H9 (cell line): Measurements from ENCODE around the gene CORO2B. TPM values are rescaled to one million over a fixed set of nuclear protein-coding genes. Genes with fewer than 3 reads are reported as not detected.

Source experiments
- DNase-seq: peaks from one replicate; pipeline ENCODE4 v3.0.0-alpha.2; 2017
- H2AFZ ChIP-seq: one replicate; pipeline ENCODE4 v1.6.1; 2013; ENCODE audit warnings: mild to moderate bottlenecking, low read length, control low read depth, moderate library complexity
- H2AK5ac ChIP-seq: 2 replicates; pipeline ENCODE4 v1.6.1; 2013; ENCODE audit warnings: low read length, control low read depth, mixed read lengths; ENCODE audit not compliant: insufficient read length
- H2BK120ac ChIP-seq: one replicate; pipeline ENCODE4 v1.6.1; 2013; ENCODE audit warnings: low read depth, mild to moderate bottlenecking, low read length, control low read depth, inconsistent platforms; ENCODE audit not compliant: poor library complexity, severe bottlenecking
- H2BK12ac ChIP-seq: 2 replicates; pipeline ENCODE4 v1.6.1; 2013; ENCODE audit warnings: low read length, control low read depth, mixed read lengths, low read depth; ENCODE audit not compliant: insufficient read length
- H2BK15ac ChIP-seq: 2 replicates; pipeline ENCODE4 v1.6.1; 2013; ENCODE audit warnings: low read depth, low read length, control low read depth
- H2BK20ac ChIP-seq: one replicate; pipeline ENCODE4 v1.6.1; 2013; ENCODE audit warnings: low read depth, mild to moderate bottlenecking, low read length, control low read depth, inconsistent platforms; ENCODE audit not compliant: poor library complexity, severe bottlenecking
- H2BK5ac ChIP-seq: 2 replicates; pipeline ENCODE4 v1.6.1; 2013; ENCODE audit warnings: low read length, control low read depth, mixed read lengths; ENCODE audit not compliant: insufficient read length
- H3K14ac ChIP-seq: 2 replicates; pipeline ENCODE4 v1.6.1; 2013; ENCODE audit warnings: low read length, control low read depth; ENCODE audit not compliant: insufficient read depth
- H3K18ac ChIP-seq: 2 replicates; pipeline ENCODE4 v1.6.1; 2013; ENCODE audit warnings: low read depth, mild to moderate bottlenecking, mixed read lengths, low read length, control low read depth; ENCODE audit not compliant: insufficient read length
- H3K23ac ChIP-seq: 2 replicates; pipeline ENCODE4 v1.6.1; 2013; ENCODE audit warnings: low read length, control low read depth, mixed read lengths, low read depth; ENCODE audit not compliant: insufficient read length
- H3K23me2 ChIP-seq: 2 replicates; pipeline ENCODE4 v1.6.1; 2013; ENCODE audit warnings: low read depth, mild to moderate bottlenecking, mixed read lengths, low read length, control low read depth; ENCODE audit not compliant: insufficient read length, poor library complexity, severe bottlenecking
- H3K27ac ChIP-seq: 2 replicates; pipeline ENCODE4 v1.5.1; 2013; ENCODE audit warnings: low read length, control low read depth, mixed read lengths, low read depth; ENCODE audit not compliant: insufficient read length
- H3K27me3 ChIP-seq: 2 replicates; pipeline ENCODE4 v1.6.1; 2013; ENCODE audit warnings: low read length, control low read depth, inconsistent platforms; ENCODE audit not compliant: insufficient read depth
- H3K4ac ChIP-seq: 2 replicates; pipeline ENCODE4 v1.6.1; 2013; ENCODE audit warnings: low read depth, mild to moderate bottlenecking, control low read depth, inconsistent platforms, low read length, moderate library complexity
- H3K4me1 ChIP-seq: 2 replicates; pipeline ENCODE4 v1.6.1; 2013; ENCODE audit warnings: low read length, control low read depth, inconsistent platforms; ENCODE audit not compliant: insufficient read depth
- H3K4me2 ChIP-seq: 2 replicates; pipeline ENCODE4 v1.6.1; 2013; ENCODE audit warnings: low read length, control low read depth, mixed read lengths; ENCODE audit not compliant: insufficient read length, insufficient read depth
- H3K56ac ChIP-seq: 2 replicates; pipeline ENCODE4 v1.6.1; 2013; ENCODE audit warnings: low read depth, mild to moderate bottlenecking, mixed read lengths, low read length, control low read depth; ENCODE audit not compliant: insufficient read length
- H3K79me1 ChIP-seq: 2 replicates; pipeline ENCODE4 v1.6.1; 2013; ENCODE audit warnings: low read depth, mild to moderate bottlenecking, moderate library complexity, low read length, control low read depth, inconsistent platforms; ENCODE audit not compliant: insufficient read depth, poor library complexity, severe bottlenecking
- H3K79me2 ChIP-seq: 2 replicates; pipeline ENCODE4 v1.6.1; 2013; ENCODE audit warnings: low read length, control low read depth, inconsistent platforms; ENCODE audit not compliant: insufficient read depth
- H3K9ac ChIP-seq: 2 replicates; pipeline ENCODE4 v1.6.1; 2013; ENCODE audit warnings: low read length, control low read depth, mixed read lengths; ENCODE audit not compliant: insufficient read length; ENCODE audit errors: extremely low read depth
- H3K9me3 ChIP-seq: one replicate; pipeline ENCODE4 v1.6.1; 2013; ENCODE audit warnings: low read depth, low read length, inconsistent platforms; ENCODE audit not compliant: control insufficient read depth
- H3T11ph ChIP-seq: one replicate; pipeline ENCODE4 v1.6.1; 2013; ENCODE audit warnings: mild to moderate bottlenecking, low read length, control low read depth, inconsistent platforms
- H4K20me1 ChIP-seq: one replicate; pipeline ENCODE4 v1.6.1; 2013; ENCODE audit not compliant: control insufficient read depth, insufficient read length, insufficient read depth
- H4K5ac ChIP-seq: 2 replicates; pipeline ENCODE4 v1.6.1; 2013; ENCODE audit warnings: low read depth, mild to moderate bottlenecking, mixed read lengths, low read length, control low read depth; ENCODE audit not compliant: insufficient read length
- H4K8ac ChIP-seq: replicated peaks from 2 replicates; pipeline ENCODE4 v1.6.1; 2013; ENCODE audit warnings: low read length, control low read depth, mixed read lengths, low read depth; ENCODE audit not compliant: insufficient read length
- H4K91ac ChIP-seq: 2 replicates; pipeline ENCODE4 v1.6.1; 2013; ENCODE audit warnings: low read depth, mild to moderate bottlenecking, moderate library complexity, mixed read lengths, low read length, control low read depth; ENCODE audit not compliant: insufficient read length
- H3K27ac Mint-ChIP-seq, 3 experiments: 2 replicates in 2 of 3; 3 replicates in 1 of 3; pipeline ENCODE4 v1.8.0; 2020 to 2021; ENCODE audit warnings: mixed read lengths in 3 of 3, mild to moderate bottlenecking in 1 of 3, moderate library complexity in 1 of 3
- H3K27me3 Mint-ChIP-seq: 2 replicates; pipeline ENCODE4 v1.8.0; 2021; ENCODE audit warnings: low read depth, mild to moderate bottlenecking, moderate library complexity, mixed read lengths
- H3K36me3 Mint-ChIP-seq, 3 experiments: 2 replicates in 2 of 3; 3 replicates in 1 of 3; pipeline ENCODE4 v1.8.0; 2020 to 2021; ENCODE audit warnings: low read depth in 3 of 3, mixed read lengths in 3 of 3; ENCODE audit not compliant: insufficient read depth in 1 of 3
- H3K4me1 Mint-ChIP-seq, 2 experiments: 2 replicates each; pipeline ENCODE4 v1.8.0; 2020; ENCODE audit warnings: mixed read lengths in 2 of 2
- H3K4me3 Mint-ChIP-seq, 2 experiments: 2 replicates in 1 of 2; 3 replicates in 1 of 2; pipeline ENCODE4 v1.8.0; 2020 to 2021; ENCODE audit warnings: mild to moderate bottlenecking in 2 of 2, mixed read lengths in 2 of 2, moderate library complexity in 1 of 2
- H3K9me3 Mint-ChIP-seq, 2 experiments: 2 replicates in 1 of 2; 3 replicates in 1 of 2; pipeline ENCODE4 v1.8.0; 2020; ENCODE audit warnings: mild to moderate bottlenecking in 2 of 2, mixed read lengths in 2 of 2, moderate library complexity in 1 of 2
- WGBS: extraction: QIAGEN DNeasy Blood & Tissue Kit; methylation state at CpG from one replicate; pipeline ENCODE4 v1.1.7; 2013; ENCODE audit warnings: missing lambda C conversion rate, low lambda C conversion rate, mixed read lengths; ENCODE audit not compliant: insufficient read length; ENCODE audit errors: extremely low coverage; 5-methylcytosine and 5-hydroxymethylcytosine counted together
- total RNA-seq: library from RNA; stranded (reverse); gene quantifications from 2 replicates; pipeline ENCODE4 v1.2.1, GENCODE V29; 2021
- TF ChIP-seq, protein P1 (sequence below): fragments of 200-600 bp; sonication (generic); conservative IDR thresholded peaks from 3 replicates; pipeline ENCODE4 v1.8.0; 2021; ENCODE audit warnings: antibody characterized with exemption, mild to moderate bottlenecking

The CORO2B gene
- total RNA-seq, 1 experiment from 2014 or later, result 3.1 TPM

DNA sequence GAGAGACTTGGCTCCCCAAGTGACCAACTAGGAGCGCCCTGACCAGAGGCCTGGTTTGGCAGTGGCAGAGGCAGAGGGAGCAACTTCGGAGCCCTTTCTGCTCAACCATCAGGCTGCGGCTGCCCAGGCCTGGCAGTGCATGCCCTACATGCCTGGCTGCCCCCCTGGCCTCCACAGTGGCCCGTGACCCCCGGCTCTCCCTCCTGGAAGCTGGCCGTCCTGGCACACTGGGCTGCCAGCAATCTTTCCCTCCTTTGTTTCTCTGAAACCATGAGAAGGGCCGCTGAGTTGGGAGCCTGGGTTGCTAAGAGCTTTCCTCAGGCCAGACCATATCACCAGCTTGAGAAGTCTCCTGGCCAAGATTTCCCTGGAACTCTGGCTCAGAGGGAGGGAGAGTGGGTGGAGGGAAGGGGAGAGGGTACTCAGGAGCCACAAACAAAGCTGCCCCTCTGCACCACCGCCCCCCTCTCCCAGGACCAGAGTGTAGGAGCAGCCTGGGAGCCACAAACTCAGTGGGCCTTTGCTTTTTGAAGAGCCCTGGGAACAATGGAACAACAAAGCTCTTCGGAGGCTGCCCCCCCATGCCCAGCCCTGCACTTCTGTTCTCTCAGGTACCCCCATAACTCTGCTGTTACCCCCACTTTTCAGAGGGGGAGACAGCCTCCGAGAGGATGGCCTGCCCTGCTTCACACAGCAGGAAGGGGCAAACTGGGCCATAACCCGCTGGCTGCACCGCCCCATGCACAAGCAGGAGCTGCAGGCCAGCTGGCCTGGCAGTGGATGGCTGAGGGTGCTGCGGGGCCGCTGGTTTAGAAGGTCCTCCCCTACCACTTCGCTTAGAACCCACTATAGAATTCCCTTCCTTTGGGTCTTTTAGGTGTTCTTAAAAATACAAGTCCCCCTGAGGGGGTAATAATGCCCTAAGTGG is 11.3 kb downstream of the CORO2B start:
- WGBS, result no CpG with 5 or more reads among the region's 15 CpGs
- Histone ChIP-seq H3K9ac (no peak overlapping the region), H3T11ph (no peak overlapping the region), H3K23me2 (no peaks in the 10 kb centered on the region), H3K9me3 (no peaks in the 10 kb centered on the region), H2AK5ac (no peak overlapping the region), H3K4ac (no peak overlapping the region), H2AFZ (no peak overlapping the region), H4K20me1 (no peaks in the 10 kb centered on the region), H2BK5ac (no peak overlapping the region), H2BK15ac (no peak overlapping the region), H3K14ac (no peak overlapping the region), H2BK120ac (no peak overlapping the region), H3K79me2 (no peaks in the 10 kb centered on the region), H3K23ac (no peak overlapping the region), H3K27me3 (no peaks in the 10 kb centered on the region), H4K5ac (no peak overlapping the region), H3K56ac (no peak overlapping the region), H4K91ac (no peak overlapping the region), H3K4me2 (no peak overlapping the region), H3K79me1 (no peaks in the 10 kb centered on the region), H2BK20ac (no peak overlapping the region), H4K8ac (no peak overlapping the region), H2BK12ac (no peak overlapping the region), H3K4me1 (no peaks in the 10 kb centered on the region), H3K18ac (no peak overlapping the region), H3K27ac (no peak overlapping the region)
- no peaks in the 10 kb centered on the region; a peak in 1 of 5 replicates for H3K9me3 Mint-ChIP-seq
- no peaks in the 10 kb centered on the region for H3K36me3 Mint-ChIP-seq
- H3K27ac Mint-ChIP-seq, result no peak overlapping the region; a peak in 1 of 7 replicates
- TF ChIP-seq, protein P1, sequence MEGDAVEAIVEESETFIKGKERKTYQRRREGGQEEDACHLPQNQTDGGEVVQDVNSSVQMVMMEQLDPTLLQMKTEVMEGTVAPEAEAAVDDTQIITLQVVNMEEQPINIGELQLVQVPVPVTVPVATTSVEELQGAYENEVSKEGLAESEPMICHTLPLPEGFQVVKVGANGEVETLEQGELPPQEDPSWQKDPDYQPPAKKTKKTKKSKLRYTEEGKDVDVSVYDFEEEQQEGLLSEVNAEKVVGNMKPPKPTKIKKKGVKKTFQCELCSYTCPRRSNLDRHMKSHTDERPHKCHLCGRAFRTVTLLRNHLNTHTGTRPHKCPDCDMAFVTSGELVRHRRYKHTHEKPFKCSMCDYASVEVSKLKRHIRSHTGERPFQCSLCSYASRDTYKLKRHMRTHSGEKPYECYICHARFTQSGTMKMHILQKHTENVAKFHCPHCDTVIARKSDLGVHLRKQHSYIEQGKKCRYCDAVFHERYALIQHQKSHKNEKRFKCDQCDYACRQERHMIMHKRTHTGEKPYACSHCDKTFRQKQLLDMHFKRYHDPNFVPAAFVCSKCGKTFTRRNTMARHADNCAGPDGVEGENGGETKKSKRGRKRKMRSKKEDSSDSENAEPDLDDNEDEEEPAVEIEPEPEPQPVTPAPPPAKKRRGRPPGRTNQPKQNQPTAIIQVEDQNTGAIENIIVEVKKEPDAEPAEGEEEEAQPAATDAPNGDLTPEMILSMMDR, result no peak
- no peak overlapping the region for H3K4me3 Mint-ChIP-seq
- H3K4me1 Mint-ChIP-seq, result peaks cover 36 to 41% of the 10 kb centered on the region in 2 experiments
- no peak for DNase-seq
- peaks cover 7% of the 10 kb centered on the region for H3K27me3 Mint-ChIP-seq
